HK-2 (cell line): ENCODE data around the gene LCE2B.

Source experiments
- DNase-seq: peaks from one replicate; pipeline ENCODE4 v3.0.0-alpha.2; 2018; ENCODE audit not compliant: unreplicated experiment

Gene LCE2B

GRCh38 chr1:152735648-152736047, 49.7 kb downstream of the LCE2B start:
- no peak for DNase-seq
